Heart right ventricle (tissue), 16 donors: ENCODE measurements around the gene NWD2. TPM values are rescaled to one million over a fixed set of nuclear protein-coding genes. Genes with fewer than 3 reads are reported as not detected.

ENCODE experiments used
- ATAC-seq, 8 donors: fragments of 200-7000 bp; cut with Tn5 transposase; one replicate each; pipeline ENCODE4 v1.9.1; 2020; ENCODE audit warnings: mild to moderate bottlenecking in 8 of 8, moderate library complexity in 8 of 8, moderate number of reproducible peaks in 1 of 8
- DNase-seq, 2 donors: peaks; one replicate each; pipeline ENCODE4 v3.0.0-alpha.2; 2020
- H3K27ac ChIP-seq, 10 donors: fragments of 200-600 bp; sonication (generic) in 2 of 10; one replicate each; pipeline versions ENCODE4 v1.5.0 to v1.8.0; 2020 to 2022; ENCODE audit warnings: mild to moderate bottlenecking in 3 of 10
- H3K27me3 ChIP-seq, 7 donors: fragments of 200-600 bp; one replicate each; pipeline ENCODE4 v1.8.0; 2021 to 2022; ENCODE audit warnings: mild to moderate bottlenecking in 2 of 7
- H3K36me3 ChIP-seq, 9 donors: fragments of 200-600 bp; sonication (generic) in 1 of 9; one replicate each; pipeline versions ENCODE4 v1.5.0 to v1.8.0; 2020 to 2022; ENCODE audit warnings: mild to moderate bottlenecking in 2 of 9
- H3K4me1 ChIP-seq, 9 donors: fragments of 200-600 bp; sonication (generic) in 1 of 9; one replicate each; pipeline versions ENCODE4 v1.5.0 to v1.8.0; 2020 to 2022; ENCODE audit warnings: mild to moderate bottlenecking in 4 of 9
- H3K4me3 ChIP-seq, 10 donors: fragments of 200-600 bp; sonication (generic) in 2 of 10; one replicate each; pipeline versions ENCODE4 v1.5.0 to v1.8.0; 2020 to 2022; ENCODE audit warnings: mild to moderate bottlenecking in 7 of 10, moderate library complexity in 2 of 10
- H3K9me3 ChIP-seq, 11 donors: fragments of 200-600 bp in 10 of 11; sonication (generic) in 2 of 11; one replicate each; pipeline versions ENCODE4 v1.5.0 to v1.8.0; 2013 to 2022; ENCODE audit warnings: mild to moderate bottlenecking in 2 of 11, control low read depth in 1 of 11, moderate library complexity in 1 of 11
- CTCF ChIP-seq, 9 donors: fragments of 200-600 bp; sonication (generic) in 2 of 9; IDR thresholded peaks; one replicate each; pipeline versions ENCODE4 v1.5.0 to v1.8.0; 2021 to 2022; ENCODE audit warnings: antibody characterized with exemption in 9 of 9, mild to moderate bottlenecking in 5 of 9, moderate library complexity in 1 of 9
- WGBS, 2 donors: extraction: QIAGEN DNeasy Blood & Tissue Kit; methylation state at CpG; one replicate each; pipeline ENCODE4 v1.1.7; 2013; ENCODE audit warnings: inconsistent platforms in 1 of 2; 5-methylcytosine and 5-hydroxymethylcytosine counted together
- intact Hi-C, 10 donors: fragments of 100-400 bp; cut with DNase I; formaldehyde crosslinking; loops; one replicate each; pipeline versions ENCODE4 v1.11.1 to v1.14.2; 2022
- polyA plus RNA-seq, 2 donors: library from polyadenylated mRNA; stranded (reverse); fragments of 200-250 nt; gene quantifications; one replicate each; pipeline ENCODE4 v1.2.3, GENCODE V29; 2013
- total RNA-seq, 10 donors: library from RNA; stranded (reverse); fragmentation: NEBNext Ultra II Directional in 3 of 10; extraction: Animal tissue kit (Norgen Biotek cat#: 25700) in 3 of 10; gene quantifications; one replicate each; pipeline versions ENCODE4 v1.2.1 to v1.2.4, GENCODE V29; 2021 to 2023
- donor health status: Arrhythmogenic right ventricular cardiomyopathy.
- donor health status: ischemic (EF 13 %, LVEDD 7.1; RV severe dilation, severe dysfunction).
- donor health status: healthy with polysubstance abuse.
- donor health status: DM: no; HTN: yes; CAD: no.
- donor health status: DM: no; HTN: no; CAD: no.
- donor health status: ischemic (EF 25% LVEDD 6.9; RV normal size, moderate dysfunction).
- donor health status: ischemic (EF 25% LVEDD 5.7; RV mildly dilated, moderate dysfunction).
- donor health status: healthy.
- donor health status: DM: yes; HTN: yes; CAD: no.
- donor health status: Ischemic cardiomyopathy.
- donor health status: ischemic (EF 35%, LVEDD 5.7; RV mildly dilated, moderate dysfunction).
- donor health status: nonischemic (EF 11% LVEDD 7.7; RV severe dilation, severe dysfunction).
- donor health status: DM: yes; HTN: yes; CAD: no.
- donor health status: PGD.
- donor health status: ischemic (EF 29% LVEDD 5.4; RV normal size, mild dysfunction).
- donor health status: nonischemic (EF 23%, LVEDD 6.1; RV moderate dilation, normal function).

Gene NWD2
- total and polyA plus RNA-seq, 12 donors: 0.02 to 0.37 (median 0.04) TPM; not detected in 7

GRCh38 chr4:37453281-37453998, 208.9 kb downstream of the NWD2 start:
- peaks cover 0 to 94% (median 72%) of the 10 kb centered on the region in 7 donors for H3K27me3 ChIP-seq
- DNase-seq: peak; percentile 10 to 53
- intact Hi-C loops: loop anchor here in 9 of 10 donors (2.0 to 10.0 kb wide), 5 partner anchors 111 to 341 kb away; no protein-coding TSS in a partner anchor
- no peaks in the 10 kb centered on the region for H3K36me3 ChIP-seq
- H3K4me1 ChIP-seq: peaks cover 0 to 19% (median 10%) of the 10 kb centered on the region in 9 donors
- 1% methylated on average over 56 of the region's 56 CpGs for WGBS, 2 donors
- TF ChIP-seq CTCF (IDR thresholded peaks at IDR 0.05): no peak
- H3K4me3 ChIP-seq: peak overlapping the region; percentile 16 to 64 (median 50)
- no peak overlapping the region for H3K27ac ChIP-seq
- peak; percentile 90 to 98 (median 96) for ATAC-seq
- no peaks in the 10 kb centered on the region for H3K9me3 ChIP-seq

- Histone ChIP-seq H3K36me3 (no peaks in the 10 kb centered on the region), H3K27me3 (peaks cover 0 to 91% (median 69%) of the 10 kb centered on the region in 7 donors), H3K4me3 (peak overlapping the region; percentile 16 to 64 (median 50)), H3K4me1 (peaks cover 0 to 19% (median 10%) of the 10 kb centered on the region in 9 donors), H3K9me3 (no peaks in the 10 kb centered on the region), H3K27ac (no peak overlapping the region)
- intact Hi-C loops: loop anchor here (2.0 to 10.0 kb wide), 5 partner anchors 111 to 341 kb away; no protein-coding TSS in a partner anchor
- no peak for TF ChIP-seq CTCF (IDR thresholded peaks at IDR 0.05)
- WGBS, 2 donors: 4 to 6% methylated on average over 32 of the region's 32 CpGs
- ATAC-seq: no peak
- no peak for DNase-seq
Observed at GRCh38 chr4:37453999-37454800, 209.7 kb downstream of the NWD2 start.

GRCh38 chr4:37455301-37456131, 211.0 kb downstream of the NWD2 start:
- H3K4me1 ChIP-seq: peaks cover 0 to 19% (median 10%) of the 10 kb centered on the region in 9 donors
- H3K36me3 ChIP-seq: no peaks in the 10 kb centered on the region
- no peak for TF ChIP-seq CTCF (IDR thresholded peaks at IDR 0.05)
- ATAC-seq: no peak
- intact Hi-C loops: loop anchor here in 7 of 10 donors (2.0 to 10.0 kb wide), 3 partner anchors 109 to 339 kb away; no protein-coding TSS in a partner anchor
- no peak overlapping the region for H3K27ac ChIP-seq
- H3K4me3 ChIP-seq: no peak overlapping the region
- H3K27me3 ChIP-seq: peaks cover 0 to 79% (median 56%) of the 10 kb centered on the region in 7 donors
- DNase-seq: no peak
- WGBS, 2 donors: 87 to 88% methylated on average over 11 of the region's 11 CpGs
- no peaks in the 10 kb centered on the region for H3K9me3 ChIP-seq

GRCh38 chr4:37461801-37462200, 217.3 kb downstream of the NWD2 start:
- intact Hi-C loops: no loop called here
- 78 to 85% methylated on average over 1 of the region's 1 CpG for WGBS, 2 donors
- ATAC-seq (no peak), DNase-seq (no peak)
- H3K27ac ChIP-seq: no peak overlapping the region
- H3K4me3 ChIP-seq: no peak overlapping the region
- TF ChIP-seq CTCF (IDR thresholded peaks at IDR 0.05): no peak
- H3K36me3 ChIP-seq: no peaks in the 10 kb centered on the region
- no peaks in the 10 kb centered on the region for H3K4me1 ChIP-seq
- no peaks in the 10 kb centered on the region for H3K9me3 ChIP-seq
- H3K27me3 ChIP-seq: peaks cover 0 to 20% (median 3%) of the 10 kb centered on the region in 7 donors
